ENCODE results near the gene NLGN2. TPM values are rescaled to one million over a fixed set of nuclear protein-coding genes. Genes with fewer than 3 reads are reported as not detected.

The NLGN2 gene
- total RNA-seq, 6 experiments from 2014 or later, result 1.3 to 5.3 (median 3.0) TPM

- Histone ChIP-seq H3K27me3 (no peaks in the 10 kb centered on the region), H3K36me3 (no peaks in the 10 kb centered on the region), H3K27ac (no peak overlapping the region), H3K4me3 (no peak overlapping the region), H3K4me1 (no peaks in the 10 kb centered on the region), H3K9me3 (no peaks in the 10 kb centered on the region)
- ATAC-seq (peak in 1 of 4 donors; percentile 7), DNase-seq (no peak)
- intact Hi-C loops (cut with DNase I), result no loop called here
- TF ChIP-seq POLR2A (IDR thresholded peaks at IDR 0.05), result no peak
- 78% methylated on average over 7 of the region's 29 CpGs for WGBS (ENCODE audit: insufficient coverage, low coverage, low lambda C conversion rate, missing lambda C conversion rate)
These were observed 19.3 kb downstream of the NLGN2 start for GRCh38 chr17:7426896-7427489.

GRCh38 chr17:7427549-7427948, 19.9 kb downstream of the NLGN2 start:
- no peaks in the 10 kb centered on the region for H3K9me3 ChIP-seq
- H3K27me3 ChIP-seq, result no peaks in the 10 kb centered on the region
- TF ChIP-seq, protein P1, sequence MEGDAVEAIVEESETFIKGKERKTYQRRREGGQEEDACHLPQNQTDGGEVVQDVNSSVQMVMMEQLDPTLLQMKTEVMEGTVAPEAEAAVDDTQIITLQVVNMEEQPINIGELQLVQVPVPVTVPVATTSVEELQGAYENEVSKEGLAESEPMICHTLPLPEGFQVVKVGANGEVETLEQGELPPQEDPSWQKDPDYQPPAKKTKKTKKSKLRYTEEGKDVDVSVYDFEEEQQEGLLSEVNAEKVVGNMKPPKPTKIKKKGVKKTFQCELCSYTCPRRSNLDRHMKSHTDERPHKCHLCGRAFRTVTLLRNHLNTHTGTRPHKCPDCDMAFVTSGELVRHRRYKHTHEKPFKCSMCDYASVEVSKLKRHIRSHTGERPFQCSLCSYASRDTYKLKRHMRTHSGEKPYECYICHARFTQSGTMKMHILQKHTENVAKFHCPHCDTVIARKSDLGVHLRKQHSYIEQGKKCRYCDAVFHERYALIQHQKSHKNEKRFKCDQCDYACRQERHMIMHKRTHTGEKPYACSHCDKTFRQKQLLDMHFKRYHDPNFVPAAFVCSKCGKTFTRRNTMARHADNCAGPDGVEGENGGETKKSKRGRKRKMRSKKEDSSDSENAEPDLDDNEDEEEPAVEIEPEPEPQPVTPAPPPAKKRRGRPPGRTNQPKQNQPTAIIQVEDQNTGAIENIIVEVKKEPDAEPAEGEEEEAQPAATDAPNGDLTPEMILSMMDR (IDR thresholded peaks at IDR 0.05), result no peak
- no peak for TF ChIP-seq POLR2A (IDR thresholded peaks at IDR 0.05)
- no peak overlapping the region for H3K4me3 ChIP-seq
- no peaks in the 10 kb centered on the region for H3K4me1 ChIP-seq
- WGBS (ENCODE audit: insufficient coverage, low coverage, low lambda C conversion rate, missing lambda C conversion rate), result 89% methylated on average over 4 of the region's 7 CpGs
- ATAC-seq (no peak), DNase-seq (no peak)
- H3K27ac ChIP-seq, result no peak overlapping the region
- intact Hi-C loops (cut with DNase I), result no loop called here
- H3K36me3 ChIP-seq, result no peaks in the 10 kb centered on the region

DNA sequence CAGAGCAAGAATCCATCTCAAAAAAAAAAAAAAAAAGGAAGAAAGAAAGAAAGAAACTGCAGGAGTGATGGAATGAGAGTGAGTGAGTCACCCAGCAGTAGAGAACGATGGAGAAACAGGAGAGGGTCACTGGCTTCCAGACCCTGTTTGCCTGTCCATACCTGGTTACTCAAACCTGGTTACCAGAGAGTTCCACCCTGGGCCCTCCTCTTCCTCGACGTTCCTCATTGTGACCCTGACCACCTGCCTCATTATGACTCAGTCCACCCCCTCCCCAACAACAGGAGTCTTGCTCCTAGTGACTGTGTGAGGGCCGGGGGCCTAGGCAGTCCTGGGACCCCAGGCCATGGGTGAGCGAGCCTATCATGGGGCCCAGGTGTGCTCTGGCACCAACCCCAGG, 20.9 kb downstream of the NLGN2 start, which contains the start of gene SPEM3:
Gene SPEM3, plus strand, starts transcription at position 301 of the 400 bp plus-strand sequence. Its CDS starts 46 bp downstream, at position 347.
- intact Hi-C loops (cut with DNase I), result no loop called here
- Histone ChIP-seq H3K9me3 (no peaks in the 10 kb centered on the region), H3K27ac (no peak within 1 kb of the TSS), H3K36me3 (no peaks in the 10 kb centered on the region), H3K4me1 (no peaks in the 10 kb centered on the region), H3K4me3 (no peak within 1 kb of the TSS), H3K27me3 (no peaks in the 10 kb centered on the region)
- TF ChIP-seq, protein P1 (IDR thresholded peaks at IDR 0.05), result no peak
- TF ChIP-seq POLR2A (IDR thresholded peaks at IDR 0.05), result no peak
- ATAC-seq, result no peak
- DNase-seq, result no peak
- WGBS (ENCODE audit: insufficient coverage, low coverage, low lambda C conversion rate, missing lambda C conversion rate), result 62% methylated on average over 3 of the region's 5 CpGs

GRCh38 chr17:7429722-7430121, 22.1 kb downstream of the NLGN2 start:
- no peak for TF ChIP-seq POLR2A (IDR thresholded peaks at IDR 0.05)
- TF ChIP-seq, protein P1 (IDR thresholded peaks at IDR 0.05), result no peak
- H3K36me3 ChIP-seq, result no peaks in the 10 kb centered on the region
- H3K4me1 ChIP-seq, result peaks cover 0 to under 1% (median 0%) of the 10 kb centered on the region in 4 donors
- ATAC-seq (no peak), DNase-seq (no peak)
- intact Hi-C loops (cut with DNase I), result no loop called here
- no peak overlapping the region for H3K27ac ChIP-seq
- H3K27me3 ChIP-seq, result no peaks in the 10 kb centered on the region
- no peak overlapping the region for H3K4me3 ChIP-seq
- no peaks in the 10 kb centered on the region for H3K9me3 ChIP-seq
- 96% methylated on average over 3 of the region's 10 CpGs for WGBS (ENCODE audit: insufficient coverage, low coverage, low lambda C conversion rate, missing lambda C conversion rate)

GRCh38 chr17:7431231-7431630, 23.6 kb downstream of the NLGN2 start:
- intact Hi-C loops (cut with DNase I), result no loop called here
- H3K9me3 ChIP-seq, result no peaks in the 10 kb centered on the region

More at GRCh38 chr17:7431231-7431630, 23.6 kb downstream of the NLGN2 start:
- Histone ChIP-seq H3K4me1 (peaks cover 0 to 12% (median 4%) of the 10 kb centered on the region in 4 donors), H3K36me3 (no peaks in the 10 kb centered on the region), H3K27ac (no peak overlapping the region), H3K4me3 (no peak overlapping the region), H3K27me3 (no peaks in the 10 kb centered on the region)
- DNase-seq, result no peak
- 100% methylated on average over 1 of the region's 1 CpG for WGBS (ENCODE audit: insufficient coverage, low coverage, low lambda C conversion rate, missing lambda C conversion rate)
- TF ChIP-seq, protein P1 (IDR thresholded peaks at IDR 0.05), result no peak
- ATAC-seq, result no peak
